Right lung (tissue), 5 donors: ENCODE measurements around the gene TCIRG1. TPM values are rescaled to one million over a fixed set of nuclear protein-coding genes. Genes with fewer than 3 reads are reported as not detected.
"Not testable (repeated sequence)": the region's sequence is repeated elsewhere in the genome, so short reads cannot be mapped to it uniquely, and the experiment has no call there.

ENCODE experiments used
- DNase-seq, 2 donors: peaks; one replicate each; pipeline ENCODE4 v3.0.0-alpha.2; 2013
- polyA plus RNA-seq, 5 donors: library from polyadenylated mRNA; unstranded; fragments of 120-200 nt; gene quantifications; one replicate each; pipeline versions ENCODE4 v1.2.1 to v1.2.3, GENCODE V29; 2013; ENCODE audit warnings: inconsistent platforms in 1 of 5, low replicate concordance in 1 of 5; ENCODE audit not compliant: insufficient read length in 5 of 5, insufficient read depth in 1 of 5

TCIRG1 gene
- polyA plus RNA-seq, 5 donors, result 27.8 to 46.0 (median 37.7) TPM

GRCh38 chr11:68083517-68083916, 44.7 kb downstream of the TCIRG1 start:
- DNase-seq, result no peak

- DNase-seq, result no peak
Measured at GRCh38 chr11:68089679-68090078, 50.9 kb downstream of the TCIRG1 start.

- no peak for DNase-seq
Measured at GRCh38 chr11:68090287-68090686, 51.5 kb downstream of the TCIRG1 start.

- DNase-seq, result no peak
Measured at GRCh38 chr11:68090706-68091105, 51.9 kb downstream of the TCIRG1 start.

GRCh38 chr11:68092411-68092810, 53.6 kb downstream of the TCIRG1 start:
- DNase-seq, result no peak

GRCh38 chr11:68092946-68093345, 54.1 kb downstream of the TCIRG1 start:
- DNase-seq, result not testable (repeated sequence)

GRCh38 chr11:68093565-68093964, 54.7 kb downstream of the TCIRG1 start:
- no peak for DNase-seq

- DNase-seq, result no peak
Measured at GRCh38 chr11:68096962-68097361, 58.1 kb downstream of the TCIRG1 start.

GRCh38 chr11:68099057-68099456, 60.2 kb downstream of the TCIRG1 start:
- no peak for DNase-seq

GRCh38 chr11:68099474-68100405, 60.9 kb downstream of the TCIRG1 start:
- DNase-seq, result peak; percentile 64 to 74

Other genes starting within 250 kb of the TCIRG1 start
- gene UNC93B1, start 34.9 kb upstream of the TCIRG1 start, polyA plus RNA-seq, result 10 to 100 TPM; 12.3 to 25.2 (median 15.1) TPM
- gene ALDH3B1, start 28.7 kb upstream of the TCIRG1 start, polyA plus RNA-seq, result 10 to 100 TPM; 10.7 to 21.4 (median 11.7) TPM
- 10 to 100 TPM; 41.7 to 90.0 (median 48.3) TPM for gene NDUFS8, start 8.3 kb upstream of the TCIRG1 start, polyA plus RNA-seq
- 10 to 100 TPM; 75.9 to 99.7 (median 82.6) TPM for gene CHKA, start 82.4 kb downstream of the TCIRG1 start, polyA plus RNA-seq
- 10 to 100 TPM; 61.0 to 94.6 (median 90.7) TPM for gene KMT5B, start 174.3 kb downstream of the TCIRG1 start, polyA plus RNA-seq
- gene C11orf24, start 232.9 kb downstream of the TCIRG1 start, polyA plus RNA-seq, result 10 to 100 TPM; 17.8 to 30.5 (median 22.8) TPM